H1 (cell line): ENCODE measurements around the gene MNS1. TPM values are rescaled to one million over a fixed set of nuclear protein-coding genes. Genes with fewer than 3 reads are reported as not detected.

Source experiments
- CTCF ChIA-PET: fragments of 300-600 bp; sonication (Branson Sonifier 250); formaldehyde crosslinking; loops from one replicate; lab custom pipeline; 2021; ENCODE audit not compliant: partially characterized antibody; lab: Charles Lee
- POLR2A ChIA-PET: fragments of 300-600 bp; sonication (Branson Sonifier 250); formaldehyde crosslinking; loops from one replicate; lab custom pipeline; 2021; ENCODE audit warnings: inconsistent platforms; ENCODE audit not compliant: partially characterized antibody; lab: Charles Lee
- DNase-seq, 2 experiments: peaks; one replicate each; pipeline versions ENCODE4 v3.0.0 to v3.0.0-alpha.2; 2010 to 2022; ENCODE audit warnings: low spot score in 2 of 2, low read depth in 1 of 2, mixed read lengths in 1 of 2
- FAIRE-seq: peaks from 2 replicates; lab custom pipeline; 2011; peaks lifted over from hg19 to GRCh38; lab: Jason Lieb, UNC
- H2AFZ ChIP-seq: 2 replicates; pipeline ENCODE4 v1.8.1; 2012; ENCODE audit warnings: low read length, inconsistent platforms
- H2AK5ac ChIP-seq: 2 replicates; pipeline ENCODE4 v1.6.1; 2013; ENCODE audit warnings: low read depth, low read length
- H2BK120ac ChIP-seq: replicated peaks from 2 replicates; pipeline ENCODE3; 2013; ENCODE audit warnings: low read depth, low read length, inconsistent platforms
- H2BK12ac ChIP-seq: 2 replicates; pipeline ENCODE4 v1.6.1; 2013; ENCODE audit warnings: low read depth, low read length
- H2BK15ac ChIP-seq: 2 replicates; pipeline ENCODE4 v1.6.1; 2013; ENCODE audit warnings: low read length
- H2BK20ac ChIP-seq: 2 replicates; pipeline ENCODE4 v1.6.1; 2013; ENCODE audit warnings: low read length
- H2BK5ac ChIP-seq: 2 replicates; pipeline ENCODE4 v1.6.1; 2013; ENCODE audit warnings: low read depth, low read length
- H3K14ac ChIP-seq: 2 replicates; pipeline ENCODE4 v1.6.1; 2013; ENCODE audit warnings: inconsistent platforms; ENCODE audit not compliant: insufficient read length
- H3K18ac ChIP-seq: 2 replicates; pipeline ENCODE4 v1.6.1; 2013; ENCODE audit warnings: low read length; ENCODE audit errors: extremely low read depth
- H3K23ac ChIP-seq: 2 replicates; pipeline ENCODE4 v1.6.1; 2013; ENCODE audit warnings: inconsistent platforms; ENCODE audit not compliant: insufficient read length
- H3K23me2 ChIP-seq: 2 replicates; pipeline ENCODE4 v1.6.1; 2013; ENCODE audit warnings: low read depth, low read length
- H3K27ac ChIP-seq: 2 replicates; pipeline ENCODE4 v1.6.1; 2011; ENCODE audit warnings: low read depth, low read length, inconsistent platforms
- H3K27me3 ChIP-seq, 4 experiments: replicated peaks in 1 of 4; 1 replicate in 1 of 4; 2 replicates in 3 of 4; pipeline versions ENCODE4 v1.6.1 to v1.8.1; 2011 to 2013; ENCODE audit warnings: low read length in 3 of 4, mild to moderate bottlenecking in 3 of 4, inconsistent platforms in 2 of 4, mixed read lengths in 2 of 4, moderate library complexity in 1 of 4; ENCODE audit not compliant: control insufficient read depth in 3 of 4, insufficient read depth in 3 of 4; ENCODE audit errors: extremely low read depth in 1 of 4
- H3K36me3 ChIP-seq, 4 experiments: 2 replicates each; pipeline versions ENCODE4 v1.6.1 to v1.8.1; 2011 to 2013; ENCODE audit warnings: mild to moderate bottlenecking in 4 of 4, low read length in 3 of 4, moderate library complexity in 2 of 4, control low read depth in 1 of 4, inconsistent platforms in 1 of 4; ENCODE audit not compliant: insufficient read depth in 4 of 4, control insufficient read depth in 2 of 4
- H3K4ac ChIP-seq: replicated peaks from 2 replicates; pipeline ENCODE3; 2013; ENCODE audit warnings: low read length, low read depth, mixed read lengths, inconsistent platforms; ENCODE audit not compliant: insufficient read length
- H3K4me1 ChIP-seq, 4 experiments: replicated peaks in 1 of 4; 1 replicate in 1 of 4; 2 replicates in 3 of 4; pipeline versions ENCODE4 v1.6.1 to v1.8.1; 2011 to 2013; ENCODE audit warnings: low read length in 3 of 4, inconsistent platforms in 2 of 4, mixed read lengths in 1 of 4; ENCODE audit not compliant: insufficient read depth in 4 of 4, control insufficient read depth in 3 of 4
- H3K4me2 ChIP-seq, 2 experiments: 2 replicates each; pipeline versions ENCODE4 v1.6.1 to v1.8.1; 2011 to 2013; ENCODE audit warnings: low read depth in 2 of 2, low read length in 2 of 2, control low read depth in 1 of 2, inconsistent platforms in 1 of 2, mild to moderate bottlenecking in 1 of 2; ENCODE audit not compliant: insufficient read depth in 1 of 2
- H3K4me3 ChIP-seq, 4 experiments: fragments of 200-600, 300-600 bp in 1 of 4; sonication (generic), shearing (Covaris generic), sonication (Bioruptor Twin) in 1 of 4; 2 replicates each; pipeline versions ENCODE4 v1.5.1 to v1.8.1; 2011 to 2016; ENCODE audit warnings: low read length in 4 of 4, low read depth in 3 of 4, control low read depth in 2 of 4, inconsistent platforms in 2 of 4, mild to moderate bottlenecking in 2 of 4, mixed read lengths in 1 of 4, moderate library complexity in 1 of 4; ENCODE audit not compliant: insufficient read depth in 2 of 4; ENCODE audit errors: extremely low read depth in 1 of 4
- H3K56ac ChIP-seq: replicated peaks from 2 replicates; pipeline ENCODE3; 2013; ENCODE audit warnings: low read depth, mild to moderate bottlenecking, mixed read lengths, low read length, inconsistent platforms; ENCODE audit not compliant: insufficient read length
- H3K79me1 ChIP-seq: 2 replicates; pipeline ENCODE4 v1.6.1; 2013; ENCODE audit warnings: low read depth, low read length, control low read depth
- H3K79me2 ChIP-seq, 2 experiments: 2 replicates each; pipeline versions ENCODE4 v1.6.1 to v1.8.1; 2012 to 2013; ENCODE audit warnings: low read length in 2 of 2, mild to moderate bottlenecking in 2 of 2, inconsistent platforms in 1 of 2; ENCODE audit not compliant: insufficient read depth in 2 of 2, control insufficient read depth in 1 of 2
- H3K9ac ChIP-seq, 4 experiments: replicated peaks in 1 of 4; 1 replicate in 1 of 4; 2 replicates in 3 of 4; pipeline versions ENCODE4 v1.6.1 to v1.8.1; 2011 to 2013; ENCODE audit warnings: low read depth in 3 of 4, low read length in 3 of 4, control low read depth in 2 of 4, mild to moderate bottlenecking in 2 of 4, moderate library complexity in 2 of 4, inconsistent platforms in 1 of 4; ENCODE audit errors: extremely low read depth in 1 of 4
- H3K9me3 ChIP-seq, 2 experiments: 2 replicates each; pipeline versions ENCODE4 v1.6.1 to v1.8.1; 2012 to 2013; ENCODE audit warnings: mild to moderate bottlenecking in 2 of 2, moderate library complexity in 2 of 2, control low read depth in 1 of 2, inconsistent platforms in 1 of 2, low read depth in 1 of 2, low read length in 1 of 2, mixed read lengths in 1 of 2; ENCODE audit not compliant: insufficient read depth in 2 of 2
- H4K20me1 ChIP-seq, 2 experiments: replicated peaks in 1 of 2; 2 replicates each; pipeline versions ENCODE3 to v1.8.1; 2011 to 2013; ENCODE audit warnings: inconsistent platforms in 2 of 2, low read length in 2 of 2, mild to moderate bottlenecking in 1 of 2; ENCODE audit not compliant: insufficient read depth in 2 of 2, control insufficient read depth in 1 of 2
- H4K5ac ChIP-seq: 2 replicates; pipeline ENCODE4 v1.6.1; 2013; ENCODE audit warnings: low read length, low read depth, mixed read lengths, inconsistent platforms; ENCODE audit not compliant: insufficient read length
- H4K8ac ChIP-seq: 2 replicates; pipeline ENCODE4 v1.8.0; 2013; ENCODE audit warnings: mild to moderate bottlenecking, moderate library complexity, low read length, inconsistent platforms; ENCODE audit not compliant: insufficient read depth; ENCODE audit errors: extremely low read depth
- H4K91ac ChIP-seq: replicated peaks from 2 replicates; pipeline ENCODE3; 2013; ENCODE audit warnings: low read length, mixed read lengths, inconsistent platforms; ENCODE audit not compliant: insufficient read length
- CREB1 ChIP-seq: IDR thresholded peaks from 2 replicates; pipeline ENCODE4 v1.6.1; 2012; ENCODE audit warnings: inconsistent platforms
- GTF2F1 ChIP-seq: IDR thresholded peaks from 2 replicates; pipeline ENCODE4 v1.6.1; 2012; ENCODE audit warnings: low read depth, low read length, improper control_type of control experiment, borderline replicate concordance
- HDAC6 ChIP-seq: IDR thresholded peaks from one replicate; pipeline ENCODE4 v1.7.1; 2012; ENCODE audit warnings: low read depth, mild to moderate bottlenecking, inconsistent platforms, low read length, moderate library complexity
- JUND ChIP-seq: IDR thresholded peaks from 2 replicates; pipeline ENCODE4 v1.6.1; 2011; ENCODE audit warnings: mild to moderate bottlenecking, improper control_type of control experiment, low read length
- MAX ChIP-seq: IDR thresholded peaks from 2 replicates; pipeline ENCODE4 v1.6.1; 2012; ENCODE audit warnings: inconsistent platforms
- WGBS, 2 experiments: shearing (Covaris generic) in 1 of 2; methylation state at CpG; one replicate each; pipeline versions ENCODE4 v1.1.6 to v1.1.7; 2013 to 2015; ENCODE audit warnings: low lambda C conversion rate in 2 of 2, mixed read lengths in 2 of 2, inconsistent platforms in 1 of 2, low coverage in 1 of 2, missing lambda C conversion rate in 1 of 2; ENCODE audit not compliant: insufficient replicate concordance in 2 of 2, insufficient coverage in 1 of 2, insufficient read length in 1 of 2; ENCODE audit errors: extremely low coverage in 1 of 2, missing lambda C conversion rate in 1 of 2; 5-methylcytosine and 5-hydroxymethylcytosine counted together
- polyA plus RNA-seq, 7 experiments: library from polyadenylated mRNA; depleted of rRNA in 3 of 7; stranded (reverse) in 5 of 7; unstranded in 2 of 7; fragments of >200 nt in 5 of 7; fragments of 200-250 nt in 2 of 7; gene quantifications; 1 replicate in 5 of 7; 2 replicates in 1 of 7; 4 replicates in 1 of 7; pipeline versions ENCODE4 v1.2.1 to v1.2.3, GENCODE V29; 2011 to 2013; ENCODE audit warnings: missing spikeins in 2 of 7, mixed read lengths in 2 of 7
- total RNA-seq: library from RNA; stranded (reverse); fragmentation: NEBNext Ultra II Directional; extraction: Animal tissue kit (Norgen Biotek cat#: 25700); gene quantifications from 2 replicates; pipeline ENCODE4 v1.2.1, GENCODE V29; 2021

Gene MNS1
- total and polyA plus RNA-seq, 2 of the 8 experiments (the other 6 are each of a cell fraction or from before 2014, with no cell fraction given) = 0.57 TPM; not detected in 1

GRCh38 chr15:56472278-56472677 is 7.3 kb upstream of the MNS1 start:
- H3K79me2 ChIP-seq = no peaks in the 10 kb centered on the region
- H2BK15ac ChIP-seq = no peak overlapping the region
- no peak overlapping the region for H2BK5ac ChIP-seq
- no peak overlapping the region for H3K4me3 ChIP-seq
- no peak overlapping the region for H2BK20ac ChIP-seq
- DNase-seq = no peak
- no peaks in the 10 kb centered on the region for H4K20me1 ChIP-seq
- no peaks in the 10 kb centered on the region for H3K79me1 ChIP-seq
- no peaks in the 10 kb centered on the region for H3K27me3 ChIP-seq
- no peak overlapping the region for H3K56ac ChIP-seq
- H2AK5ac ChIP-seq = no peak overlapping the region
- H2BK120ac ChIP-seq = no peak overlapping the region
- FAIRE-seq = no peak
- H3K4me1 ChIP-seq = no peaks in the 10 kb centered on the region
- H3K27ac ChIP-seq = no peak overlapping the region
- no peak overlapping the region for H3K9ac ChIP-seq
- no peak overlapping the region for H2AFZ ChIP-seq
- H3K4ac ChIP-seq = no peak overlapping the region
- H2BK12ac ChIP-seq = no peak overlapping the region
- ChIA-PET CTCF (interaction anchor here (1.9 kb wide), 1 partner anchor 19 kb away, joined by 4 read pairs; no protein-coding TSS in a partner anchor), POLR2A (no interaction called here)
- H3K9me3 ChIP-seq = no peaks in the 10 kb centered on the region
- H4K91ac ChIP-seq = no peak overlapping the region
- H3K14ac ChIP-seq = no peak overlapping the region
- no peaks in the 10 kb centered on the region for H3K23me2 ChIP-seq
- H3K4me2 ChIP-seq = no peak overlapping the region
- no peak overlapping the region for H3K18ac ChIP-seq
- H3K23ac ChIP-seq = no peak overlapping the region
- no peak overlapping the region for H4K5ac ChIP-seq
- H3K36me3 ChIP-seq = no peaks in the 10 kb centered on the region
- WGBS, 2 experiments = 86% methylated on average over 2 of the region's 2 CpGs; no CpG with 5 or more reads in 1 of the 2 experiments
- no peak overlapping the region for H4K8ac ChIP-seq
- TF ChIP-seq JUND (no peak), MAX (no peak), CREB1 (no peak), HDAC6 (no peak), GTF2F1 (no peak)
